ENCODE measurements around the gene USP48. TPM values are rescaled to one million over a fixed set of nuclear protein-coding genes. Genes with fewer than 3 reads are reported as not detected.

The USP48 gene
- total and polyA plus RNA-seq, 10 donors, result 17.5 to 105 (median 82.4) TPM

GRCh38 chr1:21685946-21686678, 96.8 kb downstream of the USP48 start:
- H3K27ac ChIP-seq, result no peak overlapping the region
- no peaks in the 10 kb centered on the region for H3K9me3 ChIP-seq
- H3K27me3 ChIP-seq (replicated peaks in 1 of 7), result no peaks in the 10 kb centered on the region
- intact Hi-C loops (cut with DNase I; ENCODE audit: low total_unique reads), result no loop called here
- no peak for DNase-seq
- WGBS, 5 donors, result 93 to 98% (median 97%) methylated on average over 4 of the region's 4 CpGs
- H3K4me3 ChIP-seq, result no peak overlapping the region
- TF ChIP-seq CTCF (IDR thresholded peaks at IDR 0.05 in 8 of 11, conservative IDR thresholded peaks at IDR 0.05 in 3 of 11), result no peak
- TF ChIP-seq POLR2AphosphoS5 (IDR thresholded peaks at IDR 0.05), result no peak
- TF ChIP-seq POLR2A (IDR thresholded peaks at IDR 0.05), result no peak
- H3K4me1 ChIP-seq, result no peaks in the 10 kb centered on the region
- peaks cover 5 to 100% (median 64%) of the 10 kb centered on the region in 6 donors for H3K36me3 ChIP-seq

GRCh38 chr1:21681426-21681825, 101.5 kb downstream of the USP48 start:
- intact Hi-C loops (cut with DNase I; ENCODE audit: low total_unique reads), result no loop called here
- H3K36me3 ChIP-seq, result peaks cover 0 to 99% (median 52%) of the 10 kb centered on the region in 6 donors
- H3K27ac ChIP-seq, result no peak overlapping the region
- no peaks in the 10 kb centered on the region for H3K9me3 ChIP-seq
- no peak for DNase-seq
- H3K4me1 ChIP-seq, result no peaks in the 10 kb centered on the region
- 91 to 96% (median 93%) methylated on average over 9 of the region's 9 CpGs for WGBS, 5 donors
- H3K4me3 ChIP-seq, result no peak overlapping the region
- H3K27me3 ChIP-seq (replicated peaks in 1 of 7), result no peaks in the 10 kb centered on the region
- no peak for TF ChIP-seq POLR2A (IDR thresholded peaks at IDR 0.05)
- no peak for TF ChIP-seq CTCF (IDR thresholded peaks at IDR 0.05 in 8 of 11, conservative IDR thresholded peaks at IDR 0.05 in 3 of 11)
- no peak for TF ChIP-seq POLR2AphosphoS5 (IDR thresholded peaks at IDR 0.05)

- WGBS, 5 donors, result 65 to 83% (median 79%) methylated on average over 3 of the region's 3 CpGs
- peaks cover 0 to 94% (median 47%) of the 10 kb centered on the region in 6 donors for H3K36me3 ChIP-seq
- TF ChIP-seq POLR2A (IDR thresholded peaks at IDR 0.05) (no peak), POLR2AphosphoS5 (IDR thresholded peaks at IDR 0.05) (no peak), CTCF (IDR thresholded peaks at IDR 0.05 in 8 of 11, conservative IDR thresholded peaks at IDR 0.05 in 3 of 11) (no peak)
Observed at GRCh38 chr1:21680918-21681317, 102.0 kb downstream of the USP48 start.

GRCh38 chr1:21680381-21680780, 102.6 kb downstream of the USP48 start:
- Histone ChIP-seq H3K36me3 (peaks cover 0 to 89% (median 42%) of the 10 kb centered on the region in 6 donors), H3K4me1 (no peaks in the 10 kb centered on the region), H3K27ac (no peak overlapping the region), H3K9me3 (no peaks in the 10 kb centered on the region), H3K27me3 (replicated peaks in 1 of 7) (no peaks in the 10 kb centered on the region), H3K4me3 (no peak overlapping the region)
- no peak for DNase-seq
- 96 to 100% (median 96%) methylated on average over 1 of the region's 1 CpG for WGBS, 5 donors
- TF ChIP-seq CTCF (IDR thresholded peaks at IDR 0.05 in 8 of 11, conservative IDR thresholded peaks at IDR 0.05 in 3 of 11) (no peak), POLR2AphosphoS5 (IDR thresholded peaks at IDR 0.05) (no peak), POLR2A (IDR thresholded peaks at IDR 0.05) (no peak)
- intact Hi-C loops (cut with DNase I; ENCODE audit: low total_unique reads), result no loop called here

More at GRCh38 chr1:21680918-21681317, 102.0 kb downstream of the USP48 start:
- no peak overlapping the region for H3K4me3 ChIP-seq
- H3K27me3 ChIP-seq (replicated peaks in 1 of 7), result no peaks in the 10 kb centered on the region
- no peaks in the 10 kb centered on the region for H3K4me1 ChIP-seq
- H3K9me3 ChIP-seq, result no peaks in the 10 kb centered on the region
- intact Hi-C loops (cut with DNase I; ENCODE audit: low total_unique reads), result no loop called here
- no peak for DNase-seq
- H3K27ac ChIP-seq, result no peak overlapping the region

All from spleen (tissue), 11 donors.